Measurements from ENCODE around the gene NR2F6.

The NR2F6 gene

DNA sequence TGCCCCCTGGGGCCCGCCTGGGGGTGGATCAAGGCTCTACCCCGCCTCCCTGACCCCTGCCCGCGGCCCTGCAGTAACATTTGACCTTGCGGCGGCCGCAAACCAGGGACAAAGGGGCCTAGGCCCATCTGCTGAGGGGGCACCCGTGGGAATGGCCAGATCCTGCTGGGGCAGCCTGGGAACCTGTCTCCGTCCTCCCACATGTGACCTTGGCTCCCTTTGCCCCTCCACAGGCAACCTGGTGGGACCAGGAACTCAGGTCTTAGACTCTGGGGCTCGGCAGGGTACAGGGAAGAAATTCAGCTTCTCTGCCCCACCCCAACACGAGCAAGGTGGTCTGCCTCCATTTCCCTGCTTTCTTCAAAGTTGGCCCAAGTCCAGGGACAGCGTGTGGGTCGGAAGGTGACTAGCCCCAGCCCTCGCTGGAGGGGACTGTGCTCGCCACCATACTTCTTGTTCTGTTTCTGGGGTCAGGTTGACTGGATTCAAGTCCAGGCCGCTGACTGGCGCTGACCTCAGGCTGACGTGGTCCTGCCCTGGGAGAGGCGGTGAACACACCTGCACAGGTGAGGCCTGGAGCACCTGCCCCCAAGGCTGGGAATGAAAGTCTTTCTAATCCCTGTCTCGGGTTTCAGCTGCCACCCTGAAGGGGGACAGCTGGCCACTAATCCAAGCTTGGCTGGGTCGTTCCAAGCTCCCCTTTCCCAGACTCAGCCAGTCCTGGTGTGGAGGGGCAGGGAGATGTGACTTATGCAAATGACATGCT lies 2.5 kb upstream of the NR2F6 start:
- TF ChIP-seq TOX (CRISPR knock-in tag; IDR thresholded peaks at IDR 0.05; ENCODE audit: borderline replicate concordance) (no peak), ZFP30 (CRISPR knock-in tag; IDR thresholded peaks at IDR 0.05) (no peak), SNAI2 (CRISPR knock-in tag; IDR thresholded peaks at IDR 0.05) (no peak), CSDC2 (CRISPR knock-in tag; IDR thresholded peaks at IDR 0.05) (no peak), ZNF70 (CRISPR knock-in tag; IDR thresholded peaks at IDR 0.05) (no peak), PPARA (CRISPR knock-in tag; IDR thresholded peaks at IDR 0.05; ENCODE audit: borderline replicate concordance) (no peak)
- TF ChIP-seq, protein P1, sequence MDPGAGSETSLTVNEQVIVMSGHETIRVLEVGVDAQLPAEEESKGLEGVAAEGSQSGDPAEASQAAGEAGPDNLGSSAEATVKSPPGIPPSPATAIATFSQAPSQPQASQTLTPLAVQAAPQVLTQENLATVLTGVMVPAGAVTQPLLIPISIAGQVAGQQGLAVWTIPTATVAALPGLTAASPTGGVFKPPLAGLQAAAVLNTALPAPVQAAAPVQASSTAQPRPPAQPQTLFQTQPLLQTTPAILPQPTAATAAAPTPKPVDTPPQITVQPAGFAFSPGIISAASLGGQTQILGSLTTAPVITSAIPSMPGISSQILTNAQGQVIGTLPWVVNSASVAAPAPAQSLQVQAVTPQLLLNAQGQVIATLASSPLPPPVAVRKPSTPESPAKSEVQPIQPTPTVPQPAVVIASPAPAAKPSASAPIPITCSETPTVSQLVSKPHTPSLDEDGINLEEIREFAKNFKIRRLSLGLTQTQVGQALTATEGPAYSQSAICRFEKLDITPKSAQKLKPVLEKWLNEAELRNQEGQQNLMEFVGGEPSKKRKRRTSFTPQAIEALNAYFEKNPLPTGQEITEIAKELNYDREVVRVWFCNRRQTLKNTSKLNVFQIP (CRISPR knock-in tag; IDR thresholded peaks at IDR 0.05; ENCODE audit: borderline replicate concordance, low read depth): no peak
- ATAC-seq: no peak

- TF ChIP-seq, protein P2, sequence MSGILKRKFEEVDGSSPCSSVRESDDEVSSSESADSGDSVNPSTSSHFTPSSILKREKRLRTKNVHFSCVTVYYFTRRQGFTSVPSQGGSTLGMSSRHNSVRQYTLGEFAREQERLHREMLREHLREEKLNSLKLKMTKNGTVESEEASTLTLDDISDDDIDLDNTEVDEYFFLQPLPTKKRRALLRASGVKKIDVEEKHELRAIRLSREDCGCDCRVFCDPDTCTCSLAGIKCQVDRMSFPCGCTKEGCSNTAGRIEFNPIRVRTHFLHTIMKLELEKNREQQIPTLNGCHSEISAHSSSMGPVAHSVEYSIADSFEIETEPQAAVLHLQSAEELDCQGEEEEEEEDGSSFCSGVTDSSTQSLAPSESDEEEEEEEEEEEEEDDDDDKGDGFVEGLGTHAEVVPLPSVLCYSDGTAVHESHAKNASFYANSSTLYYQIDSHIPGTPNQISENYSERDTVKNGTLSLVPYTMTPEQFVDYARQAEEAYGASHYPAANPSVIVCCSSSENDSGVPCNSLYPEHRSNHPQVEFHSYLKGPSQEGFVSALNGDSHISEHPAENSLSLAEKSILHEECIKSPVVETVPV (CRISPR knock-in tag; IDR thresholded peaks at IDR 0.05): 0 out of 2 replicates have a peak, but pooled peaks have one; percentile 16
- TF ChIP-seq ZFP3 (CRISPR knock-in tag; IDR thresholded peaks at IDR 0.05) (no peak), TCF4 (CRISPR knock-in tag; IDR thresholded peaks at IDR 0.05; ENCODE audit: borderline replicate concordance) (peak; percentile 84; the same call in 1 of the 2 replicates), BACH2 (CRISPR knock-in tag; IDR thresholded peaks at IDR 0.05; ENCODE audit: borderline replicate concordance) (no peak)
Measured at GRCh38 chr19:17246681-17247425, 1.1 kb upstream of the NR2F6 start.

GRCh38 chr19:17244618-17245534 lies 843 bp downstream of the NR2F6 start:
- TF ChIP-seq CSDC2 (CRISPR knock-in tag; IDR thresholded peaks at IDR 0.05): no peak
- TF ChIP-seq, protein P3, sequence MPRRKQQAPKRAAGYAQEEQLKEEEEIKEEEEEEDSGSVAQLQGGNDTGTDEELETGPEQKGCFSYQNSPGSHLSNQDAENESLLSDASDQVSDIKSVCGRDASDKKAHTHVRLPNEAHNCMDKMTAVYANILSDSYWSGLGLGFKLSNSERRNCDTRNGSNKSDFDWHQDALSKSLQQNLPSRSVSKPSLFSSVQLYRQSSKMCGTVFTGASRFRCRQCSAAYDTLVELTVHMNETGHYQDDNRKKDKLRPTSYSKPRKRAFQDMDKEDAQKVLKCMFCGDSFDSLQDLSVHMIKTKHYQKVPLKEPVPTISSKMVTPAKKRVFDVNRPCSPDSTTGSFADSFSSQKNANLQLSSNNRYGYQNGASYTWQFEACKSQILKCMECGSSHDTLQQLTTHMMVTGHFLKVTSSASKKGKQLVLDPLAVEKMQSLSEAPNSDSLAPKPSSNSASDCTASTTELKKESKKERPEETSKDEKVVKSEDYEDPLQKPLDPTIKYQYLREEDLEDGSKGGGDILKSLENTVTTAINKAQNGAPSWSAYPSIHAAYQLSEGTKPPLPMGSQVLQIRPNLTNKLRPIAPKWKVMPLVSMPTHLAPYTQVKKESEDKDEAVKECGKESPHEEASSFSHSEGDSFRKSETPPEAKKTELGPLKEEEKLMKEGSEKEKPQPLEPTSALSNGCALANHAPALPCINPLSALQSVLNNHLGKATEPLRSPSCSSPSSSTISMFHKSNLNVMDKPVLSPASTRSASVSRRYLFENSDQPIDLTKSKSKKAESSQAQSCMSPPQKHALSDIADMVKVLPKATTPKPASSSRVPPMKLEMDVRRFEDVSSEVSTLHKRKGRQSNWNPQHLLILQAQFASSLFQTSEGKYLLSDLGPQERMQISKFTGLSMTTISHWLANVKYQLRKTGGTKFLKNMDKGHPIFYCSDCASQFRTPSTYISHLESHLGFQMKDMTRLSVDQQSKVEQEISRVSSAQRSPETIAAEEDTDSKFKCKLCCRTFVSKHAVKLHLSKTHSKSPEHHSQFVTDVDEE (CRISPR knock-in tag; IDR thresholded peaks at IDR 0.05): no peak
- TF ChIP-seq RARB (CRISPR knock-in tag; IDR thresholded peaks at IDR 0.05): no peak
- TF ChIP-seq CREB5 (CRISPR knock-in tag; IDR thresholded peaks at IDR 0.05; ENCODE audit: low read depth): no peak
- no peak for TF ChIP-seq ZFP30 (CRISPR knock-in tag; IDR thresholded peaks at IDR 0.05)
- no peak for TF ChIP-seq ZNF70 (CRISPR knock-in tag; IDR thresholded peaks at IDR 0.05)
- TF ChIP-seq PATZ1 (CRISPR knock-in tag; IDR thresholded peaks at IDR 0.05; ENCODE audit: borderline replicate concordance): no peak
- TF ChIP-seq BACH2 (CRISPR knock-in tag; IDR thresholded peaks at IDR 0.05; ENCODE audit: borderline replicate concordance): no peak
- TF ChIP-seq ZNF565 (CRISPR knock-in tag; conservative IDR thresholded peaks at IDR 0.05; ENCODE audit: low read depth): no peak
- TF ChIP-seq GLIS3 (CRISPR knock-in tag; IDR thresholded peaks at IDR 0.05): no peak
- no peak for TF ChIP-seq ESRRG (CRISPR knock-in tag; IDR thresholded peaks at IDR 0.05)
- TF ChIP-seq TCF4 (CRISPR knock-in tag; IDR thresholded peaks at IDR 0.05; ENCODE audit: borderline replicate concordance): no peak
- TF ChIP-seq OSR1 (CRISPR knock-in tag; IDR thresholded peaks at IDR 0.05): no peak
- TF ChIP-seq, protein P1 (CRISPR knock-in tag; IDR thresholded peaks at IDR 0.05; ENCODE audit: borderline replicate concordance, low read depth): no peak
- TF ChIP-seq PPARA (CRISPR knock-in tag; IDR thresholded peaks at IDR 0.05; ENCODE audit: borderline replicate concordance): no peak
- TF ChIP-seq ZNF8 (CRISPR knock-in tag; IDR thresholded peaks at IDR 0.05): no peak
- no peak for TF ChIP-seq ZC3H10 (CRISPR knock-in tag; IDR thresholded peaks at IDR 0.05)
- TF ChIP-seq ARNTL (CRISPR knock-in tag; IDR thresholded peaks at IDR 0.05; ENCODE audit: borderline replicate concordance, low read depth): no peak
- TF ChIP-seq ZFP3 (CRISPR knock-in tag; IDR thresholded peaks at IDR 0.05): no peak
- ATAC-seq: no peak

More at GRCh38 chr19:17246681-17247425, 1.1 kb upstream of the NR2F6 start:
- peak; percentile 56 for ATAC-seq
